Natural killer cell treated with Interleukin-12 subunit alpha and Interleukin-12 subunit beta and Interleukin-15 and Interleukin-18, amount 100 ng/mL, for 72 hours (primary cell): Measurements from ENCODE around the gene SLC22A17. TPM values are rescaled to one million over a fixed set of nuclear protein-coding genes. Genes with fewer than 3 reads are reported as not detected.
"Not testable (repeated sequence)": the region's sequence is repeated elsewhere in the genome, so short reads cannot be mapped to it uniquely, and the experiment has no call there.

Experiments
- ATAC-seq, 2 donors: fragments of 150-1000 bp; cut with Tn5 transposase in 1 of 2; sonication (Bioruptor Pico), chemical (Tn5 transposase) in 1 of 2; 2 replicates each; pipeline ENCODE4 v1.10.0; 2021
- DNase-seq: peaks from one replicate; pipeline ENCODE4 v3.0.0; 2022; ENCODE audit warnings: low spot score
- H3K27ac Mint-ChIP-seq, 2 donors: 1 replicate in 1 of 2; 2 replicates in 1 of 2; pipeline ENCODE4 v1.8.0; 2022; ENCODE audit warnings: mixed read lengths in 2 of 2, mild to moderate bottlenecking in 1 of 2, moderate library complexity in 1 of 2
- H3K27me3 Mint-ChIP-seq, 2 donors: 1 replicate in 1 of 2; 2 replicates in 1 of 2; pipeline ENCODE4 v1.8.0; 2022; ENCODE audit warnings: mixed read lengths in 2 of 2
- H3K36me3 Mint-ChIP-seq: one replicate; pipeline ENCODE4 v1.8.0; 2022; ENCODE audit warnings: mixed read lengths
- H3K4me1 Mint-ChIP-seq, 2 donors: 1 replicate in 1 of 2; 2 replicates in 1 of 2; pipeline ENCODE4 v1.8.0; 2022; ENCODE audit warnings: low read depth in 2 of 2, mixed read lengths in 2 of 2, mild to moderate bottlenecking in 1 of 2
- H3K4me3 Mint-ChIP-seq: one replicate; pipeline ENCODE4 v1.8.0; 2022; ENCODE audit warnings: mixed read lengths
- H3K9me3 Mint-ChIP-seq: 2 replicates; pipeline ENCODE4 v1.8.0; 2022; ENCODE audit warnings: mixed read lengths
- total RNA-seq, 2 donors: library from RNA; stranded (reverse); gene quantifications; one replicate each; pipeline ENCODE4 v1.2.3, GENCODE V29; 2022

The SLC22A17 gene
- total RNA-seq: under 1 TPM in 1 of 2 donors, not detected in 1; 0.42 TPM

DNA sequence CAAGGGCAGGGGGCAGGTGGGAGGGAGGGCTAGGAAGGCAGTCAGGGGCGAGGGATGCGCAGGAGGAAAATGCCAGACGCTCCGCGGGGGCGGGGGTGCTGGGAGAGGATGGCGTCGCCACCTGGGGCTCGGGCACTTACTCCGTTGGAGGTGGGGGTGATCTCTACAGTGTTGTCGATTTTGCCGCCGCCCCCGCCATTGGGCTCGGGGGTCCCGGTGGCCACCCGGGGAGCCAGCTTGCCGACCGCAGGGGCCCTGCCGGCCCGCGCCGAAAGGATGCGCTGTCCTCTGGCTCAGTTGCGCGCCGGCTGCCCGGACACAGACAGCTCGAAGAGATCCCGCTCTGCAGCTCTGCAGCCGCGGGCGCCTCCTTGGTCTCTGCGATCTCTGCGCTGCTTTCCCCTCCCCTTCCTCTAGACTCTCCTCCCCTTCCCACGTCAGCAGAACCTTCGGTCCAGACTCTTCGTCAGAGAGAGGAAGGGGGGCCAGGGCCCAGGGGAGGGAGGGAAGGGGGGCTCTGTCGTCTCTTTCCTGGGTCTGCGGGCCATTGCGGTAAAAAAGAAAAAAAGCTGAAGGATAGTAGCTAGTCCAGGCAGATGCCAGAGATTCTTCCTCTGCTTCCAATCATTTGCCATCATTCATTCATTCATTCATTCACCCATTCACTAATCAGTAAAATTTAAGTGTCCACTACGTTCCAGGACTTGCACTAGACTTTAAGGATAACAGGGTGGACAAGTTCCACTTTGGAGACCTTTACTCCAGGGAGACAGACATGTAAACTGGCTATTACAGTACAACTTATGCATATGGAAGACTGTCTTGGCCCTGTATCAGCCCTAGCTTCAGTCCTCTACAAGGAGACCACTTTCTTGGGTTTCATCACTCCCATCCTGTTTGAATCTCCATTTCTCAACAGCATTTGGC, at the start of gene SLC22A17:
SLC22A17 (minus strand) TSS at position 382 of the 927 bp plus-strand sequence.
- ATAC-seq (peak; percentile 58 to 71), DNase-seq (no peak)
- Mint-ChIP-seq H3K9me3 (no peaks in the 10 kb centered on the region), H3K27ac (no peak within 1 kb of the TSS), H3K36me3 (peaks cover 15% of the 10 kb centered on the region), H3K27me3 (peaks cover 42 to 61% of the 10 kb centered on the region in 2 donors), H3K4me1 (peaks cover 9 to 13% of the 10 kb centered on the region in 2 donors), H3K4me3 (peak within 1 kb of the TSS; percentile 70)

DNA sequence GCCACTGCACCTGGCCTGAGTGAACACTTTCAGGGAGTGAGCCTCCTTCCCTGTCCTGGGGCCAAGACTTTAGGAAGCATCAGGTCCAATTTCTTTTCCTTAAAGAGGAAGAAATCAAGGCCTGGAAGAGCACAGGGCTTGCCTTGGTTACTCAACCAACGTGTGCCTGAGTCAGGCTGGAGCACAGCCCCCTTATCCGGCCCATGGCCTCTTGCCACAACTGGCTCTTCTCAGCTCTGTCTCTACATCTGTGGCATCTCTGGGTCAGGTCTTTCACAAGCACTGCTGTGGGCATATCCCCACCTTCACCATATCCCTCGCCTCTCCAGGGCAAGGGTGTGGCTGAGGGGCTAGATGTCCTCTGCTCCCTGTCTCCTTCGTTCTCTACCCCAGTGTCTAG, 48.6 kb upstream of the SLC22A17 start:
- no peak for ATAC-seq
- no peak overlapping the region for H3K4me3 Mint-ChIP-seq
- no peaks in the 10 kb centered on the region for H3K9me3 Mint-ChIP-seq
- no peak overlapping the region for H3K27ac Mint-ChIP-seq
- H3K4me1 Mint-ChIP-seq: no peaks in the 10 kb centered on the region
- H3K27me3 Mint-ChIP-seq: peaks cover 0 to 11% of the 10 kb centered on the region in 2 donors
- no peaks in the 10 kb centered on the region for H3K36me3 Mint-ChIP-seq
- no peak for DNase-seq

DNA sequence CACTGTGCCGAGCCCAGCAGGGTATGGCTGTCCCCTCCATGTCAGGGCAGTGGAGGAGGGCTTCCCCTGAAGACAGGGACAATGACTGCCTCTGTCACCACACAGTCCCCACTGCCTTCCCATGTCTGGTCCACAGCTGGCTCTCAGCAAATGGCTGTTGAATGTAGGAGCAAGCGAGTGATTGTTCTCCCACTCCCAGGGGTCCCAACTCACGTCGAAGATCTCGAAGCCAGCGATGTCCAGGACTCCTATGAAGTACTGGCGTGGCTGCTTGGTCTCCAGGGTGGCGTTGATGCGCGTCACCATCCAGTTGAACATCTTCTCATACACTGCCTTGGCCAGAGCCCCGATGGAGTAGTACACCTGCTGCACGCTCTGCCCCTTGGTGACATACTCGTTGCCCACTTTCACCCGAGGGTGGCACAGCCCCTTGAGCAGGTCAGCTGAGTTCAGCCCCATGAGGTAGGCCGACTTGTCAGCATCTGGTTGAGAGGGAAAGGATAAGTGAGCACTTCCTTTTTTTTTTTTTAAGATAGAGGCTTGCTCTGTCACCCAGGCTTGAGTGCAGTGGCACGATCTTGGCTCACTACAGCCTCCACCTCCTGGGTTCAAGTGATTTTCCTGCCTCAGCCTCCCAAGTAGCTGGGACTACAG, 47.9 kb upstream of the SLC22A17 start:
- not testable (repeated sequence) for H3K4me1 Mint-ChIP-seq, H3K27ac Mint-ChIP-seq, H3K4me3 Mint-ChIP-seq, H3K36me3 Mint-ChIP-seq, H3K9me3 Mint-ChIP-seq, DNase-seq, ATAC-seq
- peaks cover 0 to 11% of the 10 kb centered on the region in 2 donors for H3K27me3 Mint-ChIP-seq

DNA sequence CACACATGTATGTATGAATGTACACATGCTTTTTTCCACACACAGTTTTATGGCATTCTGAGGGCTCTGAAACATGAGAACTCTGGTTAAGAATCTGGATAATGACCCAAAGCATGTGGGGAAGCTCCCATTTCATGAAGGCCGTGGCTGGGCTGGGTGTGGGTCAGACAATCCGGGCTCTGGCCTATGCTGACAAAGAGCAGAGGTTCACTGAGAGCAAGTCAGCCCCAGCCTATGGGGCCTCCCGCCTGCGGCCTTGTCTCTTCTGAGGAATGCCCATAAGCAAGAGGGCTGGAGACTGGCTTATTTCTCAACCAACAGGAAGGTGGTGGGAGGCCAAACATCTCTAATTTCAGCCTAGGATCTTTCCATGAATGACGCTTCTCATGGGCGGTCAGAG, 46.9 kb upstream of the SLC22A17 start:
- no peak for ATAC-seq
- Mint-ChIP-seq H3K9me3 (no peaks in the 10 kb centered on the region), H3K27ac (no peak overlapping the region), H3K27me3 (peaks cover 6 to 11% of the 10 kb centered on the region in 2 donors), H3K4me1 (no peaks in the 10 kb centered on the region), H3K36me3 (no peaks in the 10 kb centered on the region), H3K4me3 (no peak overlapping the region)
- no peak for DNase-seq

DNA sequence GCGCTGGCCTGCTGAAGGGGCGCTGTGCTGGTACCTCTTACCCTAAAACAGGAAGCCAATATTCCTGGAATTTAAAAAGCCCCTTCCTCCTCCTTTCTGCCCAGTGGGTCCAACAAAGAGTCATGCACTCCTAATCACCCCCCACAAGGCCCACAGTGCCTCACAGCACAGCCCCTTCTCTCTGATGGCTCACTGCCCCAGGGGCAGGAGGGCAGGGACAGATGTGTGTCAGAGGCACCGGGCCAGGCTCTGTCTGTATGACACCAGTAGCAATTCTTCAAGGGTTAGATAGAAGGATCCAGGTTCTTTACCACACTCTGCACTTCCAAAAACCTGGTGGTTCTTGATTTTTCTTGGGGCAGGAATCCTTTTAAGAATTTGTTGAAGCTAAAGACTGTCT, 46.4 kb upstream of the SLC22A17 start:
- Mint-ChIP-seq H3K4me1 (no peaks in the 10 kb centered on the region), H3K27me3 (peaks cover 6 to 11% of the 10 kb centered on the region in 2 donors), H3K27ac (no peak overlapping the region), H3K4me3 (no peak overlapping the region), H3K9me3 (no peaks in the 10 kb centered on the region), H3K36me3 (no peaks in the 10 kb centered on the region)
- no peak for ATAC-seq
- DNase-seq: no peak

DNA sequence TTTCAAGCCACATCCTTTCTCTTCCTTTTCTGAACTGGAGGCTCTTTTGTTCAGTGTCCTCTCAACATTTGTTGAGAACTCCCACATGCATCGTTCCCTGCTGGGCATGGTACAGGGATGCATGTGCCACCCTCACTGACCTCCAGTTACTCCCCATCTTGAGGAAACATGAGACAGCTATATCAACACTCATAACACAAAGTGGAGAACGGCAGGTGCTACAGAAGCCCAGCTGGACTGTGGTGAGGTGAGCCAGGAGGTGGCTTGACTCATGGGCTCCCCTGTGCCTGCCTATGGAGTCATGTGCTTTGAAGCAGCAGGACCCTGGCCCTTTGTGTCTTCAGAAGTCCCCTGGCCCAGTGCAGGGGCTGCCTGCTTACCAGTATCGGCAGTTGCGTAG, 45.7 kb upstream of the SLC22A17 start:
- H3K27me3 Mint-ChIP-seq: peaks cover 6 to 11% of the 10 kb centered on the region in 2 donors
- no peaks in the 10 kb centered on the region for H3K9me3 Mint-ChIP-seq
- H3K27ac Mint-ChIP-seq: no peak overlapping the region
- no peak overlapping the region for H3K4me3 Mint-ChIP-seq
- no peak for ATAC-seq
- H3K4me1 Mint-ChIP-seq: no peaks in the 10 kb centered on the region
- DNase-seq: no peak
- H3K36me3 Mint-ChIP-seq: no peaks in the 10 kb centered on the region

DNA sequence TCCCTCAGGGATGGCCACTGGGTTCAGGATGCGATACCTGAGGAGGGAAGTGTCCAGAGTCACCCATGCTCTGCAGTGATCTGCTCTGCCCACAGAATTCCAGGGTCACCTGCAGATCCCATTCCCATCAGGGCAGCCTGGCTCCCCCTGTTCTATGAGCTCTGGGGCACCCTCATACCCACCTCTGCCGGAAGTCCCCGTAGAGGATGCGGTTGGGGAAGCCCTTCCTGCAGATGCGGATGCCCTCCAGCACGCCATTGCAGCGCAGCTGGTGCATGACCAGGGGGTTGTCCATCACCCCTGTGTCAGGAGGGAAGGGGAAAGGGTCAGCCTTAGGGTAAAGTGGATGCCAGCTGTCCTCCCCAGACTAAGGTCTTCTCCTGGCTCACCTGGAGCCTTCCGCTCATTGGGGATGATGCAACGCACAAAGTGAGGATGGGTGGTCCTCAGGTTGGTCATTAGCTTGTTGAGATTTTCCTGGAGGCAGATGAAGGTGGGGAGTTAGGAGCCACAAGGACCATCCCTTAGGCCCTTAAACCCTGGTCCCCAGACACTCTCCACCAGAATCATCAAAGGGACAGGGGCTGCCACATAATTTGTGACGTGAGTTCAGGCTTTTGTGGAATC, 44.2 kb upstream of the SLC22A17 start:
- DNase-seq (no peak), ATAC-seq (peak in 1 of 2 donors; percentile 17)
- Mint-ChIP-seq H3K4me1 (no peaks in the 10 kb centered on the region), H3K27me3 (peaks cover 6 to 11% of the 10 kb centered on the region in 2 donors), H3K9me3 (no peaks in the 10 kb centered on the region), H3K36me3 (no peaks in the 10 kb centered on the region), H3K27ac (no peak overlapping the region), H3K4me3 (no peak overlapping the region)

DNA sequence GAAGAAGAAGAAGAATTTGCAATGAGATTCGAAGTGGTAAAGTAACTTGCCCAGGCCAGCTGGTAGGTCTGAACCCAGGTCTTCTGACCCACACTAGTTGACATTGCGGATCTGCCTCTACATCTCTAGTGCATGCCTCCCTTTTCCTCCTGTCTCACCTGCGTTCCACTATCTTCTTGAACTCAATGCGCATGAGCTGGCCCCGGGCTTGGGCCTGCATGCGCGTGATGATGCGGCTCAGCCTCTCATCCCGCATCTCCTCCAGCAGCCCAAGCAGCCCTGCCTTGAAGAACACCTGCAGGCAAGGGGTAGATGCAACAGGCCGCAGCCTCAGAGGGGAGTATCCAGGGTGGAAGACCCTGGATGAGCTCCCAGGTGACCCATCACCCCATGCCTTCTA, 43.4 kb upstream of the SLC22A17 start:
- ATAC-seq (no peak), DNase-seq (no peak)
- no peak overlapping the region for H3K27ac Mint-ChIP-seq
- H3K9me3 Mint-ChIP-seq: no peaks in the 10 kb centered on the region
- H3K4me3 Mint-ChIP-seq: no peak overlapping the region
- H3K27me3 Mint-ChIP-seq: peaks cover 6 to 11% of the 10 kb centered on the region in 2 donors
- no peaks in the 10 kb centered on the region for H3K4me1 Mint-ChIP-seq
- H3K36me3 Mint-ChIP-seq: no peaks in the 10 kb centered on the region

DNA sequence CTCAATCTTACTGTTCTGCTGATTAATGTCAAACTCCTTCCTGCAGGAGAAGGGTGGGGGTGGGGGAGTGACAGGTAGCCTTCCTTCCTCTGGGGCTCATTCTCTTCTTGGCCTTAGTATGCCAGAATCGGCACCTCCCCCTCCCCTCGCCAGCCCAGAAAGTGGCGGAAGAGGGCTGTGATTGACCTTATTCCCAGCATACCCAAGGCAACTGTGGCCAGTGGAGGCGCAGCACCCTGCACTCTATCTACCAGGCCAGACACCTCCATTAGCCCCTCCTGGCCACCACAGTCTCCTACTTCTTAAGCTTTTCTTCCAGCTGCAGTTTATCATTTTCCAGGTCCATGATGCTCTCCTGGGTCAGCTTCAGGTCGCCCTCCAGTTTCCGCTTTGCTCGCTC, 39.9 kb upstream of the SLC22A17 start:
- peaks cover 6 to 14% of the 10 kb centered on the region in 2 donors for H3K27me3 Mint-ChIP-seq
- DNase-seq: no peak
- H3K9me3 Mint-ChIP-seq: no peaks in the 10 kb centered on the region
- ATAC-seq: no peak
- no peak overlapping the region for H3K27ac Mint-ChIP-seq
- H3K4me3 Mint-ChIP-seq: no peak overlapping the region
- H3K36me3 Mint-ChIP-seq: no peaks in the 10 kb centered on the region
- no peaks in the 10 kb centered on the region for H3K4me1 Mint-ChIP-seq

DNA sequence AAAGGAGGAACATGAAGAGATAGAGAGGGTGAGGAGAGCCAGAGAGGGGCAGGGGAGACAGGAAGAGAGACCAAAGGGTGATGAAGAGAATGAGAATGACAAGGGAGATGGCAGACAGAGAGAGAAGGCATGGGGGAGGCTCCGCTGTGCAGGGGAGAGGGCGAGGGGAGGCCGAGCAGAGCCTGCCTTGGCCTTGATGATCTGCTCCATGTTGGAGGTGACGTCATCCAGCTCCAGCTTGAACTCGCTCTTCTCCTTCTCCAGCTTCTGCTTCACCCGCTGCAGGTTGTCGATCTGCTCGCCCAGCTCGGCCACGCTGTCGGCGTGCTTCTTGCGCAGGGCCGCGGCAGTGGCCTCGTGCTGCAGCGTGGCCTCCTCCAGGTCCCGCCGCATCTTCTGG, 37.2 kb upstream of the SLC22A17 start:
- peaks cover under 1 to 15% of the 10 kb centered on the region in 2 donors for H3K27me3 Mint-ChIP-seq
- not testable (repeated sequence) for ATAC-seq, H3K9me3 Mint-ChIP-seq, DNase-seq, H3K4me3 Mint-ChIP-seq, H3K36me3 Mint-ChIP-seq, H3K27ac Mint-ChIP-seq, H3K4me1 Mint-ChIP-seq

DNA sequence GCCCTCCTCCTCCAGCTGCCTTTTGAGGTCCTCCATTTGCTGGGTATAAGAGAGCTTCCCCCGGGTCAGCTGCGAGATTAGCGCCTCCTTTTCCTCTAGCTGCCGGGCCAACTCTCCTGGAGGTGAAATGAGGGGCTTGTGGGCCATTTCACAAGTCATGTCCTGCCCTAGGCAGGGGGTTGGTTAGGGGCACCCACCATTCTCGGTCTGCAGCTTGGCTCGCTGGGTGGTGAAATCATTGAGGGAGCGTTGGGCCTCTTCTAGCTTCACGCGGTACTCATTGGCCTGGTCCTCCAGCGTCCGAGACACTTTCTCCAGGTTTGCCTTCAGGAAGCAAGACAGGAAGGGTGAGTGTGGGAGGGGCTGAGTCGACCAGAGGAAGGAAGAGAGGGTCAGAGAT, 36.7 kb upstream of the SLC22A17 start:
- H3K27ac Mint-ChIP-seq: no peak overlapping the region
- DNase-seq (no peak), ATAC-seq (no peak)
- H3K9me3 Mint-ChIP-seq: no peaks in the 10 kb centered on the region
- H3K27me3 Mint-ChIP-seq: peaks cover 0 to 15% of the 10 kb centered on the region in 2 donors
- H3K4me1 Mint-ChIP-seq: no peaks in the 10 kb centered on the region
- no peaks in the 10 kb centered on the region for H3K36me3 Mint-ChIP-seq
- no peak overlapping the region for H3K4me3 Mint-ChIP-seq

DNA sequence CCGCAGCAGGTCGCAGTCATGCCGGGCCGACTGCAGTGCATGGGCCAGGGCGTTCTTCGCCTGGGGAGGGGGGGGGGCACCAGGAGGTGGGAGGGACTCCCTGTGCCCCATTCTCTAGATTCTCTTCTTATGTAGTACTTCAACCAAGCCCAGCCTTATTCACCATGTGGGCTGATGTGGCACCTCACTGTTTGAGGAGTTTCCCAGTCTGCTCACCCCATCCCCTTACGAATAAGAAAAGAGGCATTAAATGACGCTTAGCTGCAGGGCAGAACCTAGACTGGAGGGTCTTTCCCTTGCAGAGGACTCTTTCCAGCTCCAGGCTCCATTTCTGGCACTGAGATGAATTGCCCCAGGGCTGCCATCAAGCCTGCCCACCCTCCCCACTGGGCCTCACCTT, 36.3 kb upstream of the SLC22A17 start:
- H3K9me3 Mint-ChIP-seq: no peaks in the 10 kb centered on the region

DNA sequence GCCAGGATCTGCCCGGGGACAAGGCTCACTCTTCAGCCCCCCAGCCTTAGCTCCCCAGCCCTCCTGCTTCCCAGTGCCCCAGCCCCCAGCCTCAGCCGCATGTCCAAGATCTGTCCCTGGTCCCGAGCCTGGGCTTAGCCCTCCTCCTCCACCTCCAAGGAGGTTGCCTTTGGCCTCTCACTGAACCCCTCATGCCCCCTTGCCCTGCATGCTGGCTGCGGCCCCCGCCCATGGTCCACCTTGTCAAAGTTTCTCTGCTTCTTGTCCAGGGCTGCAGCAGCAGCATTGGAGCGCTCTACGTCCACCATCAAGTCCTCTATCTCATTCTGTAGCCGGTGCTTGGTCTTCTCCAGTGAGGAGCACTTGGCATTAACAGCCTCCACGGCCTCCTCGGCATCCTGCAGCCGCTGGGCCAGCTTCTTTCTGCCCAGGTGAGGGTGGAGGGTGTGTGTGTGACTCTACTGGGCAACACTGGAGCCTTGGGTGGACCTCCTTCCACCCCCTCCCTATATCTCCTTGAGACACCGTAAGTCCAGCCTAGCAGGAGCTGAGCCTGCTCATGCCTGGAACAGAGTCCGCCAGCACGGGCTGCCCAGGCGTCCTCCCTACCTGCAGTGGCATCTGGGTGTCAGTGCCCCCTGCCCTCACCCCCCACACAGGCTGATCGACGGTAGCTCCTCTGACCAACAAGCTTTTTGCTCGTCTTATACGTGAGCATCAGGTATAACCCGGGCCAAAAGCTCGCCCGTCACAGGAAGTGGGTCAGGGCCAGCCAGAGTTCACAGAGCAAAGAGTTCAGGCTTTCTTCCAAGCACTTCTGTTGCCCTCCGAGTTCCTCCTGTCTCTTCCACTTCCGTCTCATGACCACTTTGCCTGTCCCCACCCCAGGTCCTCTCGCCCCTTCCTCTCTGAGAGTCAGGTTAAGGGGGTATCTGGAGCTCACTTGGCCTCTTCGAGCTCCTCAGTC, 35.5 kb upstream of the SLC22A17 start:
- H3K9me3 Mint-ChIP-seq: no peaks in the 10 kb centered on the region
- DNase-seq (no peak), ATAC-seq (no peak)
- no peaks in the 10 kb centered on the region for H3K4me1 Mint-ChIP-seq
- H3K27ac Mint-ChIP-seq: no peak overlapping the region
- H3K4me3 Mint-ChIP-seq: no peak overlapping the region
- peaks cover 0 to 12% of the 10 kb centered on the region in 2 donors for H3K27me3 Mint-ChIP-seq
- no peaks in the 10 kb centered on the region for H3K36me3 Mint-ChIP-seq

More for the DNA sequence above, 36.3 kb upstream of the SLC22A17 start:
- H3K27ac Mint-ChIP-seq: no peak overlapping the region
- peaks cover 0 to 15% of the 10 kb centered on the region in 2 donors for H3K27me3 Mint-ChIP-seq
- H3K36me3 Mint-ChIP-seq: no peaks in the 10 kb centered on the region
- ATAC-seq (no peak), DNase-seq (no peak)
- H3K4me3 Mint-ChIP-seq: no peak overlapping the region
- H3K4me1 Mint-ChIP-seq: no peaks in the 10 kb centered on the region
